ENCODE measurements around the gene CNTNAP2. TPM values are rescaled to one million over a fixed set of nuclear protein-coding genes. Genes with fewer than 3 reads are reported as not detected.
"Not testable (repeated sequence)": the region's sequence is repeated elsewhere in the genome, so short reads cannot be mapped to it uniquely, and the experiment has no call there.

CNTNAP2 gene
- total RNA-seq, 1 donor from 2014 or later = not detected

GRCh38 chr7:147079921-147080420, 963.4 kb downstream of the CNTNAP2 start:
- intact Hi-C loops (cut with micrococcal nuclease) = no loop called here

- intact Hi-C loops (cut with micrococcal nuclease) = no loop called here
Measured at GRCh38 chr7:147081117-147081516, 964.5 kb downstream of the CNTNAP2 start.

GRCh38 chr7:147089051-147089461, 972.5 kb downstream of the CNTNAP2 start:
- intact Hi-C loops (cut with micrococcal nuclease) = no loop called here

GRCh38 chr7:147089608-147090007, 973.0 kb downstream of the CNTNAP2 start:
- intact Hi-C loops (cut with micrococcal nuclease) = no loop called here

- intact Hi-C loops (cut with micrococcal nuclease) = no loop called here
Measured at GRCh38 chr7:147096629-147097028, 980.0 kb downstream of the CNTNAP2 start.

GRCh38 chr7:147103224-147103623, 986.6 kb downstream of the CNTNAP2 start:
- intact Hi-C loops (cut with micrococcal nuclease) = no loop called here

- intact Hi-C loops (cut with micrococcal nuclease) = no loop called here
Measured at GRCh38 chr7:147106746-147107145, 990.1 kb downstream of the CNTNAP2 start.

GRCh38 chr7:147114525-147114924, 997.9 kb downstream of the CNTNAP2 start:
- intact Hi-C loops (cut with micrococcal nuclease) = not testable (repeated sequence)

GRCh38 chr7:147136352-147136751, 1019.8 kb downstream of the CNTNAP2 start:
- intact Hi-C loops (cut with micrococcal nuclease) = no loop called here

- intact Hi-C loops (cut with micrococcal nuclease) = no loop called here
Measured at GRCh38 chr7:147145194-147145593, 1028.6 kb downstream of the CNTNAP2 start.

GRCh38 chr7:147146169-147146568, 1029.6 kb downstream of the CNTNAP2 start:
- intact Hi-C loops (cut with micrococcal nuclease) = no loop called here

GRCh38 chr7:147151661-147152060, 1035.1 kb downstream of the CNTNAP2 start:
- intact Hi-C loops (cut with micrococcal nuclease) = no loop called here

GRCh38 chr7:147153571-147153970, 1037.0 kb downstream of the CNTNAP2 start:
- intact Hi-C loops (cut with micrococcal nuclease) = no loop called here

- intact Hi-C loops (cut with micrococcal nuclease) = no loop called here
Measured at GRCh38 chr7:147161405-147161804, 1044.8 kb downstream of the CNTNAP2 start.

- intact Hi-C loops (cut with micrococcal nuclease) = no loop called here
Measured at GRCh38 chr7:147170341-147171012, 1053.9 kb downstream of the CNTNAP2 start.

GRCh38 chr7:147171013-147171391, 1054.4 kb downstream of the CNTNAP2 start:
- intact Hi-C loops (cut with micrococcal nuclease) = no loop called here

GRCh38 chr7:147173883-147174282, 1057.3 kb downstream of the CNTNAP2 start:
- intact Hi-C loops (cut with micrococcal nuclease) = no loop called here

GRCh38 chr7:147182874-147183273, 1066.3 kb downstream of the CNTNAP2 start:
- intact Hi-C loops (cut with micrococcal nuclease) = no loop called here

- intact Hi-C loops (cut with micrococcal nuclease) = no loop called here
Measured at GRCh38 chr7:147183276-147183675, 1066.7 kb downstream of the CNTNAP2 start.

GRCh38 chr7:147188467-147188866, 1071.9 kb downstream of the CNTNAP2 start:
- intact Hi-C loops (cut with micrococcal nuclease) = no loop called here

- intact Hi-C loops (cut with micrococcal nuclease) = no loop called here
Measured at GRCh38 chr7:147193476-147193875, 1076.9 kb downstream of the CNTNAP2 start.

GRCh38 chr7:147196481-147196880, 1079.9 kb downstream of the CNTNAP2 start:
- intact Hi-C loops (cut with micrococcal nuclease) = no loop called here

GRCh38 chr7:147197006-147197405, 1080.4 kb downstream of the CNTNAP2 start:
- intact Hi-C loops (cut with micrococcal nuclease) = no loop called here
